ENCODE measurements around the gene SYPL2. TPM values are rescaled to one million over a fixed set of nuclear protein-coding genes. Genes with fewer than 3 reads are reported as not detected.

The SYPL2 gene
- total RNA-seq, 1 experiment from 2014 or later: not detected

- ATAC-seq (no peak), DNase-seq (peak; percentile 39)
- Histone ChIP-seq H3K27me3 (ENCODE audit: low read length) (peaks cover 5% of the 10 kb centered on the region; the same call in 1 of the 2 replicates), H4K20me1 (ENCODE audit: low read length) (no peaks in the 10 kb centered on the region), H3K27ac (ENCODE audit: low read length) (no peak overlapping the region), H3K79me2 (ENCODE audit: low read length) (no peaks in the 10 kb centered on the region), H3K4me1 (ENCODE audit: insufficient read depth, low read length) (peaks cover 12% of the 10 kb centered on the region; the same call in 1 of the 2 replicates), H3F3A (ENCODE audit: low read length, unreplicated experiment) (no peaks in the 10 kb centered on the region), H3K9ac (ENCODE audit: low read length) (no peak overlapping the region), H3K9me3 (ENCODE audit: low read length) (no peaks in the 10 kb centered on the region), H2AFZ (ENCODE audit: low read length) (no peak overlapping the region), H3K9me2 (replicated peaks; ENCODE audit: low read length) (no peaks in the 10 kb centered on the region), H3K36me3 (ENCODE audit: low read depth, low read length) (no peaks in the 10 kb centered on the region), H3K4me3 (ENCODE audit: low read length) (no peak overlapping the region), H3K4me2 (ENCODE audit: low read length) (no peak overlapping the region)
- ChIA-PET CTCF (no interaction called here), POLR2A (ENCODE audit: unreplicated experiment) (no interaction called here)
- intact Hi-C loops (cut with micrococcal nuclease): no loop called here
- BruUV-seq (replicated peaks): no TSS peak
- no peak for TF ChIP-seq EZH2 (IDR thresholded peaks at IDR 0.05; ENCODE audit: low read length, unreplicated experiment)
- TF ChIP-seq EZH2phosphoT487 (IDR thresholded peaks at IDR 0.05; ENCODE audit: borderline replicate concordance, low read length): no peak
- TF ChIP-seq CTCF (conservative IDR thresholded peaks at IDR 0.05; ENCODE audit: low read depth, low read length): no peak
Observed at GRCh38 chr1:109438798-109439297, 27.5 kb upstream of the SYPL2 start.

- ATAC-seq (peak; percentile 31), DNase-seq (peak; percentile 15)
- H3K79me2 ChIP-seq (ENCODE audit: low read length): no peaks in the 10 kb centered on the region
- peaks cover 12% of the 10 kb centered on the region; the same call in 1 of the 2 replicates for H3K4me1 ChIP-seq (ENCODE audit: insufficient read depth, low read length)
- no peak overlapping the region for H3K4me2 ChIP-seq (ENCODE audit: low read length)
- H3F3A ChIP-seq (ENCODE audit: low read length, unreplicated experiment): no peaks in the 10 kb centered on the region
- no peaks in the 10 kb centered on the region for H3K9me2 ChIP-seq (replicated peaks; ENCODE audit: low read length)
- no peak overlapping the region for H3K9ac ChIP-seq (ENCODE audit: low read length)
- H3K4me3 ChIP-seq (ENCODE audit: low read length): no peak overlapping the region
- no peaks in the 10 kb centered on the region for H3K36me3 ChIP-seq (ENCODE audit: low read depth, low read length)
- intact Hi-C loops (cut with micrococcal nuclease): no loop called here
- H3K27ac ChIP-seq (ENCODE audit: low read length): no peak overlapping the region
- H2AFZ ChIP-seq (ENCODE audit: low read length): no peak overlapping the region
- BruUV-seq (replicated peaks): no TSS peak
- TF ChIP-seq EZH2phosphoT487 (IDR thresholded peaks at IDR 0.05; ENCODE audit: borderline replicate concordance, low read length): no peak
- no peak for TF ChIP-seq CTCF (conservative IDR thresholded peaks at IDR 0.05; ENCODE audit: low read depth, low read length)
- TF ChIP-seq EZH2 (IDR thresholded peaks at IDR 0.05; ENCODE audit: low read length, unreplicated experiment): no peak
- H3K27me3 ChIP-seq (ENCODE audit: low read length): peaks cover 13% of the 10 kb centered on the region
- H3K9me3 ChIP-seq (ENCODE audit: low read length): no peaks in the 10 kb centered on the region
- CTCF ChIA-PET: no interaction called here
- H4K20me1 ChIP-seq (ENCODE audit: low read length): no peaks in the 10 kb centered on the region
- POLR2A ChIA-PET (ENCODE audit: unreplicated experiment): no interaction called here
Observed at GRCh38 chr1:109441069-109441468, 25.3 kb upstream of the SYPL2 start.

- TF ChIP-seq CTCF (conservative IDR thresholded peaks at IDR 0.05; ENCODE audit: low read depth, low read length): no peak
- no peak for TF ChIP-seq EZH2phosphoT487 (IDR thresholded peaks at IDR 0.05; ENCODE audit: borderline replicate concordance, low read length)
- TF ChIP-seq EZH2 (IDR thresholded peaks at IDR 0.05; ENCODE audit: low read length, unreplicated experiment): no peak
- Histone ChIP-seq H3K27ac (ENCODE audit: low read length) (no peak overlapping the region), H3K4me1 (ENCODE audit: insufficient read depth, low read length) (peaks cover 12% of the 10 kb centered on the region; the same call in 1 of the 2 replicates), H4K20me1 (ENCODE audit: low read length) (no peaks in the 10 kb centered on the region), H3K9ac (ENCODE audit: low read length) (no peak overlapping the region), H3K9me3 (ENCODE audit: low read length) (no peaks in the 10 kb centered on the region), H3K4me3 (ENCODE audit: low read length) (no peak overlapping the region), H3K4me2 (ENCODE audit: low read length) (no peak overlapping the region), H3F3A (ENCODE audit: low read length, unreplicated experiment) (no peaks in the 10 kb centered on the region), H3K27me3 (ENCODE audit: low read length) (peaks cover 17% of the 10 kb centered on the region), H3K36me3 (ENCODE audit: low read depth, low read length) (no peaks in the 10 kb centered on the region), H3K9me2 (replicated peaks; ENCODE audit: low read length) (no peaks in the 10 kb centered on the region), H2AFZ (ENCODE audit: low read length) (no peak overlapping the region), H3K79me2 (ENCODE audit: low read length) (no peaks in the 10 kb centered on the region)
- intact Hi-C loops (cut with micrococcal nuclease): no loop called here
- ChIA-PET CTCF (no interaction called here), POLR2A (ENCODE audit: unreplicated experiment) (no interaction called here)
- ATAC-seq: no peak
- BruUV-seq (replicated peaks): no TSS peak
- DNase-seq: no peak
Observed at GRCh38 chr1:109443476-109443875, 22.9 kb upstream of the SYPL2 start.

All from PC-3 (cell line).